Activated gamma-delta T cell (primary cell): ENCODE data around the gene PCLAF.
"Not testable (repeated sequence)": the region's sequence is repeated elsewhere in the genome, so short reads cannot be mapped to it uniquely, and the experiment has no call there.

Experiments used
- DNase-seq: peaks from one replicate; lab custom pipeline; 2025; lab: John Stamatoyannopoulos, UW
- total RNA-seq, 2 donors: gene quantifications; one replicate each; lab custom pipeline; 2026; lab: John Stamatoyannopoulos, UW

Gene PCLAF
- 1.0 to 1.2 reads per million in 2 donors for total RNA-seq

DNA sequence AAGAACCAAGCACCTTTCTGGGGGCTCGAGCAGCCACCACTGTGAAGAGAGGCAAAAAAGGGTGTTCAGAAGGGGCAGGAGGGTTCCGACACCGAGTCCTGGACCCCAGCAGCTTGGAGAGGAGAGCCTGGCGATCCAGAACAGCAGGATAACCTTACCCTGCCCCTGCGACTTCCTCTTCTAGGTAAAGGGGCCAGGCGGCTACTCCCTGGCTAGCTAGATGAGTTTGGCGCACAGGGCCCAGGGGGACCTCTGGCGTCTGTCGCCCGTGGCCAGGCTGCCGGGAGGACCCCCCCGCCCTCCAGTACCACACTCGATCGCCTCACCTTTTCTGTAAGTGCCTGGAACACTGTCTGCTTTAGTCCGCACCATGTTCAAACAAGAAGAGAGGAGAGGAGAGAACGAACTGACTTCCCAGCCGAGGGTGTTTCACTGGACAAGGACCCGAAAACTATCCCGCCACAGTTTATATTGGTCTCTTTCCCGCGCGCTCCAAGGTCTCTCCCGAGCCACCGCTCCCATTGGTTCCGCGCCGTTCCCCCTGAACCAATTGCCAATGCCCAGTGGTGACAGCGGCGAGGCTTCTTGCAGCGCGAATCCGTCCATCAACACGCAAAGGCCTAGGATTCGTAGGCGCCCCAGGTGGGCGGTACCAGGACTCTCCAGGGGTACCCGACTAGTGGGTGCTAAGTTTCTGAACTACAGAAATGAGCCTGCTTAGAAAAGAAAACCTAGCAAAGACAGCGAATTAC lies at the start of gene PCLAF:
PCLAF (minus strand) TSS at position 442 of the 752 bp plus-strand sequence; CDS start at position 372, 70 bp downstream.
- peak; percentile 72 for DNase-seq

GRCh38 chr15:64430000-64430735 lies 48.9 kb upstream of the PCLAF start:
- no peak for DNase-seq

- DNase-seq, result no peak
These were observed 48.2 kb upstream of the PCLAF start for GRCh38 chr15:64429448-64429847.

GRCh38 chr15:64426845-64427465 lies 45.7 kb upstream of the PCLAF start:
- DNase-seq, result no peak

DNA sequence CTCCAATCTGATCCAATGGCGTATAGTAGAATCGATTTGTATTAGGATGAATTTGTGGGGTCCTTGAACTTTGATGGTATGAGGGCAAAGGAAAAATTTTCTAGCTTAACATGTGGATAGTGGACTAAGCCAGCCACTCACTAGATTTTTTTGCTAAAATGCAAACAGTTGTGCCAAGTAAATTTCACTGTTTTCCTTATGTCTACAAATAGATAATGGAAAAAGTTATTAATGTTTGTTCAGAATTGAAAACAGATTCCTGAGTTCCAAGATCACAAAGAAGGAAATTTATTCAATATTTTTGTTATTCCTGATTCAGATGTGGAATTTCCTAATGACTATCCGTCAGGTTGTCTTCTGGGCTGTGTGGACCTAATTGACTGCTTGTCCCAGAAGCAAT lies 44.0 kb upstream of the PCLAF start:
- no peak for DNase-seq

DNA sequence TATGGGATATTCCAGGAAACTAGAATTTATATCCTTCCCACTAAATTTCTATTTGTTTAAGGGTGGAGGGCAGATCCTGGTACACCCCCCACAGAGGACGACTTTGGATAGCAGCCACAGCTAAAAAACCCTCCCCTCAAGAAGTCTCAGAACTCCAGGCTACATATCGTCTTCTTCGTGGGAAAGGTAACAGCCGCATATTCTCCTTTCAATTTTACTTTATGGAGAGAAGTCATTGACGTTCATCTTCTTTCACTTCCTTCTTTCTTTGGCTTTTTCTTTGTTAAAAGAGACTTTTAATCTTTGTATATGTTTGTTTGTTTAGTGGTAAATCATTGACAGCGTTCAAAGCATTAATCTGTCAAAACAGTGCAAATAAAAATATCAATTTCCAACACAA lies 42.7 kb upstream of the PCLAF start:
- no peak for DNase-seq

GRCh38 chr15:64422697-64423096 lies 41.5 kb upstream of the PCLAF start:
- no peak for DNase-seq

GRCh38 chr15:64412216-64412615 lies 31.0 kb upstream of the PCLAF start:
- no peak for DNase-seq

GRCh38 chr15:64400583-64400982 lies 19.3 kb upstream of the PCLAF start:
- DNase-seq, result no peak

GRCh38 chr15:64398575-64398974 lies 17.3 kb upstream of the PCLAF start:
- no peak for DNase-seq

- DNase-seq, result no peak
These were observed 15.5 kb upstream of the PCLAF start for GRCh38 chr15:64396789-64397188.

GRCh38 chr15:64392471-64392870 lies 11.2 kb upstream of the PCLAF start:
- not testable (repeated sequence) for DNase-seq

- no peak for DNase-seq
These were observed 7.8 kb upstream of the PCLAF start for GRCh38 chr15:64389036-64389435.

DNA sequence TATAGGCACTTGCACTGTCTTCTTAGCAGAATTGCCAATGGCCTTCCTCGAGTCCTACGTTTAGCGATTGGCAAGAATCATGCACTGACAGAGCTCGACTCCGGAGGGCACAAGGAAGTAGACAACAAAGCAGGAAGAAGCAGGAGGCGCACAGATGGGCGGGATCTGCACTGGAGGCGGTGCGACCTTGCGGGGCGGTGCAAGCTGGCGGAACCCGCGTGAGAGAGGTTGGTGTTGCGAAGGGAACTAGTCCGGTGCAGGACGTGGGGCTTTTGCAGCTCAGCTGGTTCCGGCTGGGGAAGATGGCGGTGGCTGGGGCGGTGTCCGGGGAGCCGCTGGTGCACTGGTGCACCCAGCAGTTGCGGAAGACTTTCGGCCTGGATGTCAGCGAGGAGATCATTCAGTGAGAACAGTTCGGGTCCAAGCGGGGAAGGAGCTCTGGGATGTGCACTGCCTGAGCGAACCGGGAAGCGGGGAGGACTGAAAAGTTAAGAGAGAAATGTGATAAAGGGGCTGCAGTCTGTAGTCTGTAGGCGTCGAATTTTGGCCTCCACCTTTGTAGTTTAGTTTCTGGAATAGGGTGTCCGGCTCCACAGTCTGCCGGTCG lies 6.4 kb upstream of the PCLAF start, which contains the start of gene TRIP4:
TRIP4 (plus strand) TSS at position 275 of the 607 bp plus-strand sequence; CDS start at position 303, 28 bp downstream.
- peak; percentile 83 for DNase-seq

DNA sequence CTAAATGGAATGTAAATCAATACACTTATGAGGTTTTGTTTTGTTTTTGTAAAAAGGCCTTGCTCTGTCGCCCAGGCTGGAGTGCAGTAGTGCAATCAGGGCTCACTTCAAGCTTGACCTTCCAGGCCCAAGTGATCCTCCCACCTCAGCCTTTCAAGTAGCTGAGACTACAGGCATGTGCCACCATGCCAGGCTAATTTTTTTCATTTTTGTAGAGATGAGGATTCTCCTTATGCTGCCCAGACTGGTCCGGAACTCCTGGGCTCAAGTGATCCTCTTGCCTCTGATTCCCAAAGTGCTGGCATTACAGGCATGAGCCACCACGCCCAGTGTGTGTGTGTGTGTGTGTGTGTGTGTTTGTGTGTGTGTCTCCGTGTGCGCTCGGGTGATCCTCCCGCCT lies 5.0 kb upstream of the PCLAF start:
- no peak for DNase-seq

DNA sequence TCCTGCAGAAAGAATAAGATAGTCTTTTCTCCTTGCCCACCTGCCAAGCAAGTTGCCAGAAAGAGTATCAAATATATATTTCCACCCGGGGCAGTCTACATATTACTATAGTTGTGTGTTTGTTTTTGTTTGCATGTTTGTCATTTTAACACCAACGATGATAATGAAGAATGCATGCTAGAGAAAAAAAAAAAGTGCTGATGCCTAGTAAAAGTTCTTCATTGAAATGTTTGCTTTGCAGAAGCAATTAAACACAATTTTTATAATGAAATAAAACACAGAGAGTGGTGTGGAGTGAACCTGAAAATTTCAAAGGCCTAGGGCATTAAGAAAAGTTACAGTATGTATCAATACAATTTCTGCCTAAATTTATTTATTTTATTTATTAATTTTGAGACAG lies 2.5 kb upstream of the PCLAF start:
- no peak for DNase-seq

GRCh38 chr15:64380130-64380870 lies 941 bp downstream of the PCLAF start:
- not testable (repeated sequence) for DNase-seq

DNA sequence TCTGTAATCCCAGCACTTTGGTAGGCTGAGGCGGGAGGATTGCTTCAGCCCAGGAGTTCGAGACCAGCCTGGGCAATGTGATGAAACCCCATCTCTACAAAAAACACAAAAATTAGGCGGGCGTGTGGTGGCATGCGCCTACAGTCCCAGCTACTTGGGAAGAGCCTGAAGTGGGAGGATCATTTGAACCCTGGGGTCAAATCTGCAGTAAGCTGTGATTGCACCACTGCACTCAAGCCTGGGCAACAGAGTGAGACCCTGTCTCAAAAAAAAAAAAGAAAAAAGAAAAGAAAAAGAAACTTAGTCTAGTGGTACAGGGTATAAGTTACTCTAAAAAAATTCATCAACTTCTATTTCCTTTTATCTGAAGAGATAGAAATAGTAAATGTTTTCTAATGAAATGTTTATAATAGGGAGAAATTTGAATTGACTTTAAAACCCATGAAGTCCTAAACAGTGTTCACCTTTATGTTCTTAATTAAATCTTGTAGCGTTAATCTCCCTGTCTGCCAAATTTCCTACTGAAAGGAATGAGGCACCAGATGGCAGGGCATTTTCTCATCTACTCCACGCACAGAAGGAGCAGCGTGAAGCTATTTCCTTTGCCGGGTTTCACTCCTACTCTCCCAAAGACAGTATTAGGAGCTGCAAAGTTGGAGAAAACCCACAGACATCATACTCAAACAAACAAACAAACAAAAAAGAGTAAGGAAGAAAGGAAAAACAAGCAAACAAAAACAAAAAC lies 1.9 kb downstream of the PCLAF start:
- no peak for DNase-seq

DNA sequence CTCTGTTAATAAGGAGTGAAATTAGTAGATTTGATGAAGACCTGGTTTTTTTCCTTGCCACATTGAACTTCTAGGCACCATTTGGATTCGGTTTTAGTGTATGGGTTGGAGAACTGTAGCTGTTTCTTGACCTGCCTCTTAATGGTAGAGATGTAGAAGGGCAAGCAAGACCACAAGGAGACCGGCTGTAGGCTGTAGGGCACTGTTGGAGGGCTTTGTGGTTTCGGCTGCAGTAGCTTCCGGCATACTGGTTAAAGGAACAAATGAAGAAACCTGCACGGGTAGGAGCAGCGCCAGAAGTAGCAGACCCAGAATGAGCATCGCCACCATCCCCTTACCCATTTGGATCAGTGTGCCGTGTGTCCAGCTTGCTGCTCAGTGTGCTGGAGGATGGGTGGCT lies 7.9 kb downstream of the PCLAF start:
- no peak for DNase-seq

- DNase-seq, result not testable (repeated sequence)
These were observed 9.9 kb downstream of the PCLAF start for GRCh38 chr15:64371383-64371782.
